Psoas muscle (tissue), 8 donors: ENCODE results near the gene C17orf58. TPM values are rescaled to one million over a fixed set of nuclear protein-coding genes. Genes with fewer than 3 reads are reported as not detected.

Source experiments
- ATAC-seq, 4 donors: fragments of 200-7000 bp; cut with Tn5 transposase; one replicate each; pipeline ENCODE4 v1.9.1; 2020; ENCODE audit warnings: moderate library complexity in 3 of 4, mild to moderate bottlenecking in 2 of 4
- DNase-seq, 2 donors: peaks; one replicate each; pipeline ENCODE4 v3.0.0-alpha.2; 2020
- H3K27ac ChIP-seq: fragments of 200-600 bp; one replicate; pipeline ENCODE4 v1.8.0; 2022
- H3K27me3 ChIP-seq, 3 donors: fragments of 200-600 bp in 1 of 3; one replicate each; pipeline versions ENCODE4 v1.6.1 to v1.8.0; 2013 to 2022; ENCODE audit warnings: low read length in 2 of 3, mild to moderate bottlenecking in 2 of 3, moderate library complexity in 1 of 3; ENCODE audit not compliant: insufficient read depth in 3 of 3
- H3K36me3 ChIP-seq, 2 donors: fragments of 200-600 bp in 1 of 2; one replicate each; pipeline versions ENCODE4 v1.6.1 to v1.8.0; 2013 to 2022; ENCODE audit warnings: low read depth in 1 of 2, mild to moderate bottlenecking in 1 of 2, moderate library complexity in 1 of 2; ENCODE audit not compliant: insufficient read depth in 1 of 2
- H3K4me1 ChIP-seq: fragments of 200-600 bp; one replicate; pipeline ENCODE4 v1.8.0; 2022
- H3K4me3 ChIP-seq: fragments of 200-600 bp; one replicate; pipeline ENCODE4 v1.8.0; 2022; ENCODE audit warnings: mild to moderate bottlenecking
- H3K9me3 ChIP-seq: fragments of 200-600 bp; one replicate; pipeline ENCODE4 v1.8.0; 2022
- WGBS, 3 donors: extraction: QIAGEN DNeasy Blood & Tissue Kit; methylation state at CpG; one replicate each; pipeline versions ENCODE4 v1.1.6 to v1.1.7; 2013; 5-methylcytosine and 5-hydroxymethylcytosine counted together
- intact Hi-C, 2 donors: fragments of 100-400 bp; cut with DNase I; formaldehyde crosslinking; loops; one replicate each; pipeline versions ENCODE4 v1.11.0 to v1.14.2; 2022
- polyA plus RNA-seq, 3 donors: library from polyadenylated mRNA; stranded (reverse); fragments of 200-250 nt; gene quantifications; one replicate each; pipeline ENCODE4 v1.2.3, GENCODE V29; 2013
- total RNA-seq, 4 donors: library from RNA; stranded (reverse); fragmentation: NEBNext Ultra II Directional in 2 of 4; extraction: Animal tissue kit (Norgen Biotek cat#: 25700) in 2 of 4; gene quantifications; one replicate each; pipeline versions ENCODE4 v1.2.1 to v1.2.4, GENCODE V29; 2021 to 2023
- TF ChIP-seq, protein P1 (sequence below): fragments of 200-600 bp; IDR thresholded peaks from one replicate; pipeline ENCODE4 v1.8.0; 2022; ENCODE audit warnings: antibody characterized with exemption
- donor health status: healthy with polysubstance abuse.
- donor health status: DM: no; HTN: no; CAD: no; lungs with moderate emphysema.
- donor health status: Bipolar disorder and iron deficiency.
- donor health status: healthy.
- donor health status: DM: yes; HTN: yes; CAD: no.
- donor health status: DM: no; HTN: no; CAD: no.
- donor health status: DM: no; HTN: no; CAD: no.
- donor health status: DM: yes; HTN: yes; CAD: no.

The C17orf58 gene
- total and polyA plus RNA-seq, 7 donors = 3.1 to 15.0 (median 5.3) TPM

DNA sequence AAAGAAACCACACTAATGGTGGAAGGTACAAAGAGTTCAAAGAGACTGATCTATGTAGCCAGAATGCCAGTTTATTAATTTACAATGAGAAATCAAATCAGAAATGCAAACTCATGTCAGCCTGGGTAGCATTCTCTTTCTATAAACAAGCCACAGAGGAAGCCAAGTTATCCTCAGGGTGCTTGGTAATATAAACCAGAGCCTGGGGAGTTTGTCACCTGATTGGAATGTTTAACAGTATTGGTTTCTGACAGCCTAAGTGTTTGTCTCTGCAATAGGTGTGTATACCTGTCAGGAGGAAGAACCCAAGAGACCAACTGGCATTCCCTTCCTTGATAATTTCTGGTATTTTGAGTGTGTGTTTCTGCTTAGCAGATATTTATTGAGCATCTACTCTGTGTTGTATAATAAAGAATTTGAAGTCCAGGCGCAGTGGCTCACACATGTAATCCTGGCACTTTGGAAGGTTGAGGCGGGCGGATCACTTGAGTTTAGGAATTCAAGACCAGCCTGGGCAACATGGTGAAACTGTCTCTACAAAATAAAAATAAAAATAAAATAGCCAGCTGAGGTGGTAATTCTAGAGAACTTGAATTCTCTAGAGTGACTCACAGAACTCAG lies 3.1 kb upstream of the C17orf58 start:
- Histone ChIP-seq H3K36me3 (no peaks in the 10 kb centered on the region), H3K27ac (no peak overlapping the region), H3K27me3 (no peaks in the 10 kb centered on the region), H3K4me3 (no peak overlapping the region), H3K4me1 (peaks cover 7% of the 10 kb centered on the region), H3K9me3 (no peaks in the 10 kb centered on the region)
- TF ChIP-seq, protein P1, sequence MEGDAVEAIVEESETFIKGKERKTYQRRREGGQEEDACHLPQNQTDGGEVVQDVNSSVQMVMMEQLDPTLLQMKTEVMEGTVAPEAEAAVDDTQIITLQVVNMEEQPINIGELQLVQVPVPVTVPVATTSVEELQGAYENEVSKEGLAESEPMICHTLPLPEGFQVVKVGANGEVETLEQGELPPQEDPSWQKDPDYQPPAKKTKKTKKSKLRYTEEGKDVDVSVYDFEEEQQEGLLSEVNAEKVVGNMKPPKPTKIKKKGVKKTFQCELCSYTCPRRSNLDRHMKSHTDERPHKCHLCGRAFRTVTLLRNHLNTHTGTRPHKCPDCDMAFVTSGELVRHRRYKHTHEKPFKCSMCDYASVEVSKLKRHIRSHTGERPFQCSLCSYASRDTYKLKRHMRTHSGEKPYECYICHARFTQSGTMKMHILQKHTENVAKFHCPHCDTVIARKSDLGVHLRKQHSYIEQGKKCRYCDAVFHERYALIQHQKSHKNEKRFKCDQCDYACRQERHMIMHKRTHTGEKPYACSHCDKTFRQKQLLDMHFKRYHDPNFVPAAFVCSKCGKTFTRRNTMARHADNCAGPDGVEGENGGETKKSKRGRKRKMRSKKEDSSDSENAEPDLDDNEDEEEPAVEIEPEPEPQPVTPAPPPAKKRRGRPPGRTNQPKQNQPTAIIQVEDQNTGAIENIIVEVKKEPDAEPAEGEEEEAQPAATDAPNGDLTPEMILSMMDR = no peak
- WGBS, 3 donors = 80 to 91% (median 90%) methylated on average over 3 of the region's 3 CpGs
- DNase-seq = no peak
- ATAC-seq = no peak
- intact Hi-C loops = no loop called here

DNA sequence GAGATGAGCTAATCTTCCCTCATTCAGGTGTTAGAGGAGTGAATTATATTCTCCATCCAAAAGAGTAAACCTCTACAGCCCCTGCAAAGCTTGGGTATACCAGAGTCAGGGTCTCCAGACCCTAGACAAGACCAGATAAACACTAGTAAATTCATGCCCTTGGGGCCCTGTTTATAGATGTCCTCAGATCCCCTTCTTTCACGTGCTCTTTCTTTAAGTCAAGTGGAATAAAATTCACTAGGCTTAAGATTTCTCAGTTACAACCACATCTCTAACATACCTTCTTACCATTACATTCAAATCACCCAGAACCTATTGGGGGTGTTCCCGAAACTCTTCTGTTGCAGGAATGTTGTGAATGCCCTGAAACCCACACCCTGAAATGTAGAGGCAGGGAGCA lies 2.2 kb upstream of the C17orf58 start:
- no peak overlapping the region for H3K4me3 ChIP-seq
- 74 to 93% (median 75%) methylated on average over 2 of the region's 2 CpGs for WGBS, 3 donors
- no peaks in the 10 kb centered on the region for H3K36me3 ChIP-seq
- no peak for ATAC-seq
- peaks cover 10% of the 10 kb centered on the region for H3K4me1 ChIP-seq
- TF ChIP-seq, protein P1 = no peak
- DNase-seq = no peak
- intact Hi-C loops = no loop called here
- H3K9me3 ChIP-seq = no peaks in the 10 kb centered on the region
- no peak overlapping the region for H3K27ac ChIP-seq
- no peaks in the 10 kb centered on the region for H3K27me3 ChIP-seq

DNA sequence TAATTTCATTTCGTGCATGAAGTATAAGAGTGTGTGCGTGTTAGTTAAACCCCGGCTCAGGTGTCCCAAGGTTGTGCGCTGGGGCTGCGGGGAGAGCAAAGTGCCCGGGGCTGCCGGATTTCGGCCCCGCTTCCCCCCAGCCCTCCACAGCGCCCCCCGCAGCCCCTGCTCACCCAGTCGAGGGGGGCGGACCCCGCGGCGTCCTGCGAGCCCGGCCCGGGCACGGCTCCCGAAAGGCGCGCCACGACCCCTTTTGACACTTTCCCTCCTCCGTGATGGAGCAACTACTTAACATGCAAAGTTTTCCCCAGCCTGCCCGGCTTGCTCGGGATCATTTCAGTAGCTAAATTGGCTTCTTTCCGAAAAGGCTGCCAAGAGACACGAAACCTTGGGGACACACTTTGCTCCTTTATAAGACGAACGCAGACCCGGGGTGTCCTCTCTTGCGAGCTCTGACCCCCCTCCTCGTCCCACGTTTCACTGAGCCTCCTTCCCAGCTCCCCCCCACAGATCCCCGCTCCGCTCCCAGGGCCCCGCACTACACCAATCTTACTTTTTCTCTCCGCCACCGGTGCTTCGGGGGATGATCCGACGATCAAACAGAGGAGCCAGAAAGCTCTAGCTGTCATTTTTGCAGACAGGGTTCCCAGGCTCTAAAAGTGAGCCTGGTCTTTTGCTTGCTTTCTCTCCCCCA lies 552 bp downstream of the C17orf58 start:
- 0 to 1% (median 0%) methylated on average over 40 to 43 of the region's 43 CpGs for WGBS, 3 donors
- peak overlapping the region; percentile 79 for H3K4me3 ChIP-seq
- H3K27me3 ChIP-seq = no peaks in the 10 kb centered on the region
- peaks cover 17% of the 10 kb centered on the region for H3K4me1 ChIP-seq
- DNase-seq (peak; percentile 36 to 62), ATAC-seq (peak in 1 of 4 donors; percentile 23)
- H3K9me3 ChIP-seq = no peaks in the 10 kb centered on the region
- peak overlapping the region; percentile 55 for H3K27ac ChIP-seq
- H3K36me3 ChIP-seq = peaks cover 0 to 7% of the 10 kb centered on the region in 2 donors
- intact Hi-C loops = no loop called here
- TF ChIP-seq, protein P1 = no peak

DNA sequence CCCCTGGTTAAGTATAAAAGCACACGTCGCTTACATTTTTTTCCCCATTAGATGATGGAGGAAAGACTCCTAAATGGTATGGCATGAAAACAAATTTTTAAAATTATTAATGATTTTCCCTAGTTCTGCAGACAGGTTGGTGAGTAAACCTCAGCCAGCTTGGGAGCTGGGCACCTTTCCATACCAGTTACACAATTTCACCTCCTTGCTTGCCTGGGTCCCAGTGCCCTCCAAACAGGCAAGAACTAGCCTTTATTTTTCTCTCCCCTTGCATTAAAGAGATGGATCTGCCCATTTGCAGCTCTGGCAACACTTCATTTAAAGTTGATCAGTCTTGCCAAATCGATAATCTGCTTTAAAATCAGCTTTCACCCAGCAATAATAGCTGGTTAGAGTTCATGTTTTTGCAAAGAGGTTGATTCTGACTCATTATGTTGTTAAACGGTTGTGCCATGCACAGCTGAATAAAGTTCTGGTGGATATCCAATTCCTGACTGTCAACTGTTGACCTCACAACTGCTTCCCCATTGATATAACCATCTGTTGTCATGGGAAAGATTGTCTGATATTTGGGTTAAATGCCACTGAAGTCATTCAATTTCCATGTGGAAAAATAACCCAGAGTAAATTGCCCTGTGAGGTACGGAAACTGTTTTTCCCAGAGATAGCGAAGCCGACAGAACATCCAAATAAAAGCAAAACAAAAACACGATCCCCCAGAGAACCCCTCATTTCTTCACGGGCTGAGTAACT lies 1.3 kb downstream of the C17orf58 start:
- Histone ChIP-seq H3K4me3 (peak overlapping the region; percentile 79), H3K27ac (peak overlapping the region; percentile 55), H3K27me3 (no peaks in the 10 kb centered on the region), H3K36me3 (peaks cover 0 to 7% of the 10 kb centered on the region in 2 donors), H3K9me3 (no peaks in the 10 kb centered on the region), H3K4me1 (peaks cover 17% of the 10 kb centered on the region)
- TF ChIP-seq, protein P1 = no peak
- intact Hi-C loops = no loop called here
- ATAC-seq (peak in 3 of 4 donors; percentile 32 to 52 (median 34)), DNase-seq (no peak)
- 8 to 9% (median 9%) methylated on average over 9 of the region's 9 CpGs for WGBS, 3 donors
